GM13976 (cell line): ENCODE results near the gene NKX2-2.

Source experiments
- DNase-seq: peaks from one replicate; pipeline ENCODE4 v3.0.0; 2012; ENCODE audit warnings: low spot score
- in situ Hi-C: fragments of 300-500 bp; cut with MboI; formaldehyde crosslinking; loops from one replicate; pipeline ENCODE4 v1.12.0; 2022; ENCODE audit warnings: low sequenced_read_pairs, mixed read lengths, inconsistent platforms; ENCODE audit not compliant: unreplicated experiment
- TF ChIP-seq, protein P1 (sequence below): IDR thresholded peaks from 2 replicates; pipeline ENCODE4 v1.5.1; 2012; ENCODE audit warnings: borderline replicate concordance, mild to moderate bottlenecking; ENCODE audit not compliant: insufficient read depth; ENCODE audit errors: extremely low read depth, missing control alignments, control extremely low read depth

NKX2-2 gene

DNA sequence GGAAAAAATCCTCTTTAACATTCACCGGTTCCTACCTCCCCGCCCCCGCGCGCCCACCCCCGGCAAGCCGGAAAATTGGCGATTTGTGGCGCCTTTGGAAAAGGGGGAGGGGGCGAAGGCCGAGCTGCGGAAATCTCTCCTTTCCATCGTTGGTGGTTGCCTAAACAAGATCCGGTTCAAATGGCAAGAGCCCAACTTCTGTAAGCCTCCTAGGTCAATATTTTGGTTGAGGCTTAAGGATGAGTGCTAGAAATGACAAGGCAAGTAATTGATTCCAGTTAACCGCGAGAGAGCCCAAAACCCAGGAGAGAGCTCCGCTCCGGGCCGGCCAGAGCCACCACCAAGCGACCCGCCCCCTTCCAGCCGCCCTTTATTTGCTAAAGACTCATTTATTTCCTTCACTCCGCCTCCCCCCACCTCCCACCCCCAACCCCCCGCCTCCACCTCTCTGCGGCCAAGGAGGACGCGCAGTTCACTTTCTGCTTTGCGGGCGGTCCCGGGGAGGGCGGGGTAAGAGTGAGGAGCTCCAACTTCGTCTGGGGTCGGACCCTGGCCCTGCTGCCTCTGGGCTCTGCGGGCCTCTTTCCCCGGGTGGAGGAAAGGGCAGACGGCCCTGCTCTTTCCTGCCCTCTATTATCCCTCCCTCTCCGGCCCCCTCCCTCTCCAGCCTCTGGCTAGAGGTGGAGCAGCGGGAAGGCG, 838 bp upstream of the NKX2-2 start:
- in situ Hi-C loops: loop anchor here (25.0 kb wide), 2 partner anchors 402 to 1152 kb away; partner anchors contain the start of genes INSM1 and LINC00237
- peak; percentile 33 for DNase-seq

DNA sequence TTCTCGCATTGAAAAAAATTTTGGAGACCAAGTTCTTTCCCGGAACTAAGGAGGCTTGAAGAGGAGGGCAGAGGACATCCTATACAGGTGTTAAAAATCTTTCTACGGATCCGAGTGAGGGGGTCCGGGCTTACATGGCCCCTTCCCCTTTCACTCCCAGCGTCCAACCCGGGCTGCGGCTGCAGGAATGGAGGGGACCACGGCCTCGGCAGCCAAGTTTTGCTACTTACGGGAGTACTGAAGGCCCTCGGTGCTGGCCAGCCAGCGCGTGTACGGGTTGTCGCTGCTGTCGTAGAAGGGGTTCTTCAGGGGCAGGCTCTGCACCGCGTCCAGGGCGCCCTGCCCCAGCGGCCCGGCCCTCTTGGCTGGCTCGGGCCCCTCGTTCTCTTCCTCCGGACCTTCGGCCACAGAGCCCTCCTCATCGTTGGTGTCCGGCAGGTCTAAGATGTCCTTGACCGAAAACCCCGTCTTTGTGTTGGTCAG, 642 bp downstream of the NKX2-2 start:
- in situ Hi-C loops: loop anchor here (25.0 kb wide), 2 partner anchors 401 to 1151 kb away; partner anchors contain the start of genes INSM1 and LINC00237
- DNase-seq: peak; percentile 35
- TF ChIP-seq, protein P1, sequence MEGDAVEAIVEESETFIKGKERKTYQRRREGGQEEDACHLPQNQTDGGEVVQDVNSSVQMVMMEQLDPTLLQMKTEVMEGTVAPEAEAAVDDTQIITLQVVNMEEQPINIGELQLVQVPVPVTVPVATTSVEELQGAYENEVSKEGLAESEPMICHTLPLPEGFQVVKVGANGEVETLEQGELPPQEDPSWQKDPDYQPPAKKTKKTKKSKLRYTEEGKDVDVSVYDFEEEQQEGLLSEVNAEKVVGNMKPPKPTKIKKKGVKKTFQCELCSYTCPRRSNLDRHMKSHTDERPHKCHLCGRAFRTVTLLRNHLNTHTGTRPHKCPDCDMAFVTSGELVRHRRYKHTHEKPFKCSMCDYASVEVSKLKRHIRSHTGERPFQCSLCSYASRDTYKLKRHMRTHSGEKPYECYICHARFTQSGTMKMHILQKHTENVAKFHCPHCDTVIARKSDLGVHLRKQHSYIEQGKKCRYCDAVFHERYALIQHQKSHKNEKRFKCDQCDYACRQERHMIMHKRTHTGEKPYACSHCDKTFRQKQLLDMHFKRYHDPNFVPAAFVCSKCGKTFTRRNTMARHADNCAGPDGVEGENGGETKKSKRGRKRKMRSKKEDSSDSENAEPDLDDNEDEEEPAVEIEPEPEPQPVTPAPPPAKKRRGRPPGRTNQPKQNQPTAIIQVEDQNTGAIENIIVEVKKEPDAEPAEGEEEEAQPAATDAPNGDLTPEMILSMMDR: no peak

More for the DNA sequence above, 838 bp upstream of the NKX2-2 start:
- TF ChIP-seq, protein P1: no peak

DNA sequence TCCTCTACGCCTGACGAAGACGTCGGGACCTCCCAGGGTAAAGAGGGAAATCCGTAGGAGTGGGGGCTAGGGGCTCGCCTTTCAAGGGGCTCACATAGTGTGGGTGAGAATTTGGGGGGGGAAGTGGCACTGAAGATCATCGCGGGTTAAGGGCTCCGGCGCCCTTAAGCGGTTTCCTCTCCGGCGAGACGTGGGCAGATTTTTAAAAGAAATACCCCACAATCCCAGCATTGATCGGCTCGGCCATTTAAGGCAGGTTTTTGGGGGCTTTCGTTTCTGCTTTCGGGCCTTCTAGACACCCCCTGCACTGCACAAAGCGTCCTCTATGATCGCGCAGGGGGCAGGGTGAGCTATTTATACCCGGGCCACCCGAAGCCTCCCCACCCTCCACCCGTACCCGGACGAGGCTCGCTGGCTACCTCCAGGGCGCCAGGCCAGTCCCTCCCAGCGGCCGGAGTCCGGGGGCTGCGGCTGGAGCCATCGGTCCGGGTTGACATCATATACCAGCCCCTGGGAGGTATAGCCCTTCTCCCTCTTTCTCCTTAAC, 1.2 kb downstream of the NKX2-2 start:
- TF ChIP-seq, protein P1: no peak
- DNase-seq: peak; percentile 45
- in situ Hi-C loops: loop anchor here (25.0 kb wide), 2 partner anchors 400 to 1150 kb away; partner anchors contain the start of genes INSM1 and LINC00237

DNA sequence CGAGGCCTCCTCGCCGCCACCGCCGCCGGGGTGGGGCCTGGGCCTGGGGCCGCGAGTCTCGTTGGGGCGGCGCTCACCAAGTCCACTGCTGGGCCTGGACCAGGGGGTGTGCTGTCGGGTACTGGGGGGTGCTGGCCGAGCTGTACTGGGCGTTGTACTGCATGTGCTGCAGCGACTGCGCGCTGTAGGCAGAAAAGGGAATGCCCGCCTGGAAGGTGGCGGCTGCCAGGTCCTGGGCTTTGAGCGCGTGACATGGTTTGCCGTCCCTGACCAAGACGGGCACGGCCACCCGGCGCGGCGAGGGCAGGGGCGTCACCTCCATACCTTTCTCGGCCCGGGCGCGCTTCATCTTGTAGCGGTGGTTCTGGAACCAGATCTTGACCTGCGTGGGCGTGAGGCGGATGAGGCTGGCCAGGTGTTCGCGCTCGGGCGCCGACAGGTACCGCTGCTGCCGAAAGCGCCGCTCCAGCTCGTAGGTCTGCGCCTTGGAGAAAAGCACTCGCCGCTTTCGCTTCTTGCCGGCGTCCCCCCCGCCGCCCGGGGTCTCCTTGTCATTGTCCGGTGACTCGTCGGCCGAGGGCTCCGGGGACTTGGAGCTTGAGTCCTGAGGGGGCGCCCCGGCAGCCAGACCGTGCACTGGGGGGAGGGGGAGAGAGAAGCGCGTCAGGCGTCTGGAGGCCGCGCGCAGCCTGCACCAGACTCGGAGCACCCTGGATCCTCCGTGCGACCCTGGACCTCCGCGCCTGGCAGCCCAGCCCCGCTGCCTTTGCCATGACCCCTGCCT, 1.8 kb downstream of the NKX2-2 start:
- in situ Hi-C loops: loop anchor here (25.0 kb wide), 2 partner anchors 400 to 1150 kb away; partner anchors contain the start of genes INSM1 and LINC00237
- DNase-seq: peak; percentile 35

DNA sequence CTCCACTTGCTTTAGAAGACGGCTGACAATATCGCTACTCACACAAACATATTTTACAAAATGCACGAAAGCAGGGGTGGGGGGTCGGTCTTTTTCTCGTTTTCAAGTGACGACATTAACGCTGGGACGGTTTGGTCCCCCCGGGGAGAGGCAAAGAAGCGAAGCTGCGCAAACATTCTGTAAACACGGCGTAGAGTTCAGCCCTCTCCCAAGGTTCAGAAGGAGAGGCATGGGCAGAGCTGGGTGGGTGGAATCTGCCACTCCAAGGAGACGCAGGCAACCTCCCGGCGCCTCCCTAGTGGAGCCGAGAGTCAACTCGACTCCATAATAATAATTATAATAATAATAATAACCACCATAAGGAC, 2.4 kb downstream of the NKX2-2 start:
- in situ Hi-C loops: loop anchor here (25.0 kb wide), 2 partner anchors 399 to 1149 kb away; partner anchors contain the start of genes INSM1 and LINC00237
- TF ChIP-seq, protein P1: no peak
- DNase-seq: peak; percentile 35

More for the DNA sequence above, 1.8 kb downstream of the NKX2-2 start:
- TF ChIP-seq, protein P1: no peak
